Measurements from ENCODE around the gene FMN1.

FMN1 gene

DNA sequence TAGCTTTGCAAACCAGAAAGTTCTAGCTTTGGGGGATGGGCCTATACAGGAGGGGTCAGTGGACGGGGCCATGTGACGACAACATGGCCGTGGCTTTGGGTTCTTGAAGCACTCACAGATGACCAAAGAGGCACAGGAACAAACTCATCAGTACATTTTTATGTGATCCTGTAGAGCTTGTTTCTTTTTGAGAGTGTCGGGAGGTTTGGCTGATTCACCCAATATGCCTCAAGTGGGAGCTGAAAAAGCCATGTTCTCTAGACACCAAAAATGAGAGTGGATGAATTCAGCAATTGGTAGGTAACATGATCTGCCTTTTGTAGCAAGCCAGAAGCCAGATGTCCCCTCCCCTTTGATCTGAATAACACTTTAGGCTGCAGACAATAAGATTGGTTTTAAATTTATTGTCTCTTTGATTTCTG is 446.6 kb downstream of the FMN1 start:
- no peak overlapping the region for H3K27ac ChIP-seq
- no peaks in the 10 kb centered on the region for H3K9me3 ChIP-seq (ENCODE audit: control insufficient read depth, low read length)
- no peaks in the 10 kb centered on the region for H3K36me3 ChIP-seq (ENCODE audit: control insufficient read depth, insufficient read depth, low read length)
- H2AFZ ChIP-seq = no peak overlapping the region
- H3K9ac ChIP-seq = no peak overlapping the region
- no peak overlapping the region for H3K4me3 ChIP-seq (ENCODE audit: low read depth, low read length)
- TF ChIP-seq, protein P1, sequence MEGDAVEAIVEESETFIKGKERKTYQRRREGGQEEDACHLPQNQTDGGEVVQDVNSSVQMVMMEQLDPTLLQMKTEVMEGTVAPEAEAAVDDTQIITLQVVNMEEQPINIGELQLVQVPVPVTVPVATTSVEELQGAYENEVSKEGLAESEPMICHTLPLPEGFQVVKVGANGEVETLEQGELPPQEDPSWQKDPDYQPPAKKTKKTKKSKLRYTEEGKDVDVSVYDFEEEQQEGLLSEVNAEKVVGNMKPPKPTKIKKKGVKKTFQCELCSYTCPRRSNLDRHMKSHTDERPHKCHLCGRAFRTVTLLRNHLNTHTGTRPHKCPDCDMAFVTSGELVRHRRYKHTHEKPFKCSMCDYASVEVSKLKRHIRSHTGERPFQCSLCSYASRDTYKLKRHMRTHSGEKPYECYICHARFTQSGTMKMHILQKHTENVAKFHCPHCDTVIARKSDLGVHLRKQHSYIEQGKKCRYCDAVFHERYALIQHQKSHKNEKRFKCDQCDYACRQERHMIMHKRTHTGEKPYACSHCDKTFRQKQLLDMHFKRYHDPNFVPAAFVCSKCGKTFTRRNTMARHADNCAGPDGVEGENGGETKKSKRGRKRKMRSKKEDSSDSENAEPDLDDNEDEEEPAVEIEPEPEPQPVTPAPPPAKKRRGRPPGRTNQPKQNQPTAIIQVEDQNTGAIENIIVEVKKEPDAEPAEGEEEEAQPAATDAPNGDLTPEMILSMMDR (IDR thresholded peaks at IDR 0.05) = no peak
- no peaks in the 10 kb centered on the region for H3K79me2 ChIP-seq
- no peaks in the 10 kb centered on the region for H3K4me1 ChIP-seq
- H3K27me3 ChIP-seq (ENCODE audit: control insufficient read depth, insufficient read depth, low read length) = no peaks in the 10 kb centered on the region
- H3K4me2 ChIP-seq (ENCODE audit: low read length) = no peak overlapping the region

- H3K4me1 ChIP-seq = no peaks in the 10 kb centered on the region
Observed at GRCh38 chr15:32746116-32746857, 448.2 kb downstream of the FMN1 start.

GRCh38 chr15:32743411-32744140 is 450.9 kb downstream of the FMN1 start:
- H3K79me2 ChIP-seq = no peaks in the 10 kb centered on the region
- no peak overlapping the region for H2AFZ ChIP-seq
- TF ChIP-seq, protein P1 (IDR thresholded peaks at IDR 0.05) = no peak

More at GRCh38 chr15:32746116-32746857, 448.2 kb downstream of the FMN1 start:
- TF ChIP-seq, protein P1 (IDR thresholded peaks at IDR 0.05) = no peak
- no peak overlapping the region for H3K4me2 ChIP-seq (ENCODE audit: low read length)
- no peak overlapping the region for H3K9ac ChIP-seq
- H3K9me3 ChIP-seq (ENCODE audit: control insufficient read depth, low read length) = no peaks in the 10 kb centered on the region
- no peak overlapping the region for H2AFZ ChIP-seq
- no peak overlapping the region for H3K4me3 ChIP-seq (ENCODE audit: low read depth, low read length)
- no peaks in the 10 kb centered on the region for H3K79me2 ChIP-seq
- H3K27me3 ChIP-seq (ENCODE audit: control insufficient read depth, insufficient read depth, low read length) = no peaks in the 10 kb centered on the region
- H3K36me3 ChIP-seq (ENCODE audit: control insufficient read depth, insufficient read depth, low read length) = no peaks in the 10 kb centered on the region
- H3K27ac ChIP-seq = no peak overlapping the region

DNA sequence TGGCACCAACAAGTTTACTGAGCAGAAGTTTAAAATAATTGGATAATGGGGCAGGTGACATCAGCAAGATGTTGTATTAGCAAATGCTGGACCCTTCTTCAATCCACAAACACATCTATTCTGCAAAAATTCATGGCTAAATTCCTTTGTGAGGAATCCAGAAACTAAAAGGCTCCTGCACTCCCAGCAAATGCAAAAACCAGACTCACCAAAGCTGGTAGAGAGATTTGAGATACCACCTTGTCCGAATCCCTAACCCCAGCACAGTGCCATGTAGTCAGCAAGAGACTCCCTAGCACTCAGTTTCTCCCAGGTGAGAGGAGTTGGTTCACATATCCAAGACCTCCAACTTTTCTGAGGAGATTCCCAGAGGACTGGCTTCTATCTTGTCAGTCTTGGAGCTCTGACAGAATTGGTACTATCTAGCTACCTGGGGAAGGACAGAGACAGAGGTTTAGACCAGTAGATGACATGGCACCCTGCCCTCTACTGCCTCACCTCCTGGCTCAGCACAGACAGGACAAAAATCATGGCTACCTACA is 454.9 kb downstream of the FMN1 start:
- Histone ChIP-seq H3K9ac (no peak overlapping the region), H3K4me1 (no peaks in the 10 kb centered on the region), H3K9me3 (ENCODE audit: control insufficient read depth, low read length) (no peaks in the 10 kb centered on the region), H3K36me3 (ENCODE audit: control insufficient read depth, insufficient read depth, low read length) (no peaks in the 10 kb centered on the region), H3K4me3 (ENCODE audit: low read depth, low read length) (no peak overlapping the region), H3K27ac (no peak overlapping the region), H2AFZ (no peak overlapping the region), H3K27me3 (ENCODE audit: control insufficient read depth, insufficient read depth, low read length) (no peaks in the 10 kb centered on the region), H3K4me2 (ENCODE audit: low read length) (no peak overlapping the region), H3K79me2 (no peaks in the 10 kb centered on the region)
- TF ChIP-seq, protein P1 (IDR thresholded peaks at IDR 0.05) = no peak

More at GRCh38 chr15:32743411-32744140, 450.9 kb downstream of the FMN1 start:
- Histone ChIP-seq H3K36me3 (ENCODE audit: control insufficient read depth, insufficient read depth, low read length) (no peaks in the 10 kb centered on the region), H3K27me3 (ENCODE audit: control insufficient read depth, insufficient read depth, low read length) (no peaks in the 10 kb centered on the region), H3K4me3 (ENCODE audit: low read depth, low read length) (no peak overlapping the region), H3K4me1 (no peaks in the 10 kb centered on the region), H3K9me3 (ENCODE audit: control insufficient read depth, low read length) (no peaks in the 10 kb centered on the region), H3K27ac (no peak overlapping the region), H3K9ac (no peak overlapping the region), H3K4me2 (ENCODE audit: low read length) (no peak overlapping the region)

Data from parathyroid adenoma (tissue), 2 donors.